Body of pancreas (tissue), 4 donors: ENCODE data around the gene ATP6V0A1. TPM values are rescaled to one million over a fixed set of nuclear protein-coding genes. Genes with fewer than 3 reads are reported as not detected.
"Not testable (repeated sequence)": the region's sequence is repeated elsewhere in the genome, so short reads cannot be mapped to it uniquely, and the experiment has no call there.

Experiments
- ATAC-seq: fragments of 150-250 bp; one replicate; pipeline ENCODE4 v1.9.1; 2016
- DNase-seq, 4 donors: peaks; one replicate each; pipeline ENCODE4 v3.0.0-alpha.2; 2019
- H3K27ac ChIP-seq, 4 donors: fragments of 200-600 bp; sonication (generic); 1 replicate in 3 of 4; 2 replicates in 1 of 4; pipeline versions ENCODE4 v1.5.1 to v1.6.1; 2016 to 2019; ENCODE audit warnings: mild to moderate bottlenecking in 1 of 4, mixed read lengths in 1 of 4, moderate library complexity in 1 of 4
- H3K27me3 ChIP-seq, 2 donors: fragments of 200-600 bp; sonication (generic); one replicate each; pipeline ENCODE4 v1.6.0; 2016; ENCODE audit warnings: mild to moderate bottlenecking in 1 of 2
- H3K36me3 ChIP-seq, 2 donors: fragments of 200-600 bp; sonication (generic); replicated peaks in 1 of 2; 2 replicates each; pipeline ENCODE4 v1.5.1; 2016; ENCODE audit warnings: low read depth in 2 of 2; ENCODE audit not compliant: insufficient read depth in 1 of 2
- H3K4me1 ChIP-seq: fragments of 200-600 bp; sonication (generic); one replicate; pipeline ENCODE4 v1.6.0; 2016
- H3K4me3 ChIP-seq, 2 donors: fragments of 200-600 bp; sonication (generic); 1 replicate in 1 of 2; 2 replicates in 1 of 2; pipeline ENCODE4 v1.5.1; 2016 to 2019
- H3K9me3 ChIP-seq, 3 donors: fragments of 200-600 bp; sonication (generic); 1 replicate in 2 of 3; 2 replicates in 1 of 3; pipeline ENCODE4 v1.5.1; 2016
- CTCF ChIP-seq, 7 experiments: fragments of 450-650 bp in 4 of 7; fragments of 200-600 bp in 3 of 7; sonication (generic) in 3 of 7; IDR thresholded peaks; one replicate each; pipeline ENCODE4 v1.5.1; 2016 to 2019; ENCODE audit warnings: antibody characterized with exemption in 7 of 7
- POLR2A ChIP-seq, 3 donors: fragments of 450-650 bp; IDR thresholded peaks; one replicate each; pipeline ENCODE4 v1.6.1; 2016; ENCODE audit warnings: antibody characterized with exemption in 3 of 3, mild to moderate bottlenecking in 2 of 3
- WGBS, 2 donors: methylation state at CpG; one replicate each; pipeline ENCODE4 v1.1.5; 2017; 5-methylcytosine and 5-hydroxymethylcytosine counted together
- intact Hi-C: fragments of 100-400 bp; cut with DNase I; formaldehyde crosslinking; loops from one replicate; pipeline ENCODE4 v1.15.1; 2023
- total RNA-seq, 2 donors: library from RNA; depleted of rRNA; stranded (reverse); fragments of >200 nt; gene quantifications; one replicate each; pipeline ENCODE4 v1.1.0, GENCODE V29; 2016

ATP6V0A1 gene
- total RNA-seq, 2 donors from 2014 or later, result 35.5 to 71.5 TPM

- Histone ChIP-seq H3K36me3 (peaks cover 0 to 21% of the 10 kb centered on the region in 2 donors), H3K27ac (no peak overlapping the region), H3K27me3 (no peaks in the 10 kb centered on the region), H3K4me3 (no peak overlapping the region), H3K4me1 (peaks cover 9% of the 10 kb centered on the region), H3K9me3 (no peaks in the 10 kb centered on the region)
- no peak for TF ChIP-seq POLR2A (IDR thresholded peaks at IDR 0.05)
- no peak for TF ChIP-seq CTCF (IDR thresholded peaks at IDR 0.05)
- intact Hi-C loops, result no loop called here
- DNase-seq (no peak), ATAC-seq (no peak)
- 96% methylated on average over 3 of the region's 3 CpGs for WGBS, 2 donors
Observed at GRCh38 chr17:42477173-42477572, 18.5 kb downstream of the ATP6V0A1 start.

- DNase-seq, H3K27ac ChIP-seq, ATAC-seq, H3K27me3 ChIP-seq, intact Hi-C loops, H3K4me1 ChIP-seq, H3K4me3 ChIP-seq, H3K9me3 ChIP-seq: not testable (repeated sequence)
- no CpG with 5 or more reads among the region's 1 CpG for WGBS, 2 donors
- peaks cover 0 to 25% of the 10 kb centered on the region in 2 donors for H3K36me3 ChIP-seq
Observed at GRCh38 chr17:42477824-42478223, 19.1 kb downstream of the ATP6V0A1 start.

- no peaks in the 10 kb centered on the region for H3K9me3 ChIP-seq
- 83 to 84% methylated on average over 7 of the region's 7 CpGs for WGBS, 2 donors
- no peaks in the 10 kb centered on the region for H3K27me3 ChIP-seq
- intact Hi-C loops, result no loop called here
- no peak for ATAC-seq
- TF ChIP-seq POLR2A (IDR thresholded peaks at IDR 0.05) (no peak), CTCF (IDR thresholded peaks at IDR 0.05) (no peak)
- H3K36me3 ChIP-seq, result peaks cover 4 to 39% of the 10 kb centered on the region in 2 donors
- no peaks in the 10 kb centered on the region for H3K4me1 ChIP-seq
- no peak overlapping the region for H3K27ac ChIP-seq
- no peak overlapping the region for H3K4me3 ChIP-seq
- DNase-seq, result peak in 2 of 4 donors; percentile 14 to 20
Observed at GRCh38 chr17:42484304-42484703, 25.6 kb downstream of the ATP6V0A1 start.

- no peaks in the 10 kb centered on the region for H3K4me1 ChIP-seq
- peaks cover 4 to 49% of the 10 kb centered on the region in 2 donors for H3K36me3 ChIP-seq
- H3K9me3 ChIP-seq, result no peaks in the 10 kb centered on the region
- no peak for DNase-seq
- TF ChIP-seq CTCF (IDR thresholded peaks at IDR 0.05) (no peak), POLR2A (IDR thresholded peaks at IDR 0.05) (no peak)
- no peak overlapping the region for H3K4me3 ChIP-seq
- intact Hi-C loops, result no loop called here
- no peak for ATAC-seq
- no peak overlapping the region for H3K27ac ChIP-seq
- no peaks in the 10 kb centered on the region for H3K27me3 ChIP-seq
Observed at GRCh38 chr17:42485680-42486079, 27.0 kb downstream of the ATP6V0A1 start.

GRCh38 chr17:42488032-42488431, 29.4 kb downstream of the ATP6V0A1 start:
- Histone ChIP-seq H3K4me3 (no peak overlapping the region), H3K27ac (no peak overlapping the region), H3K9me3 (no peaks in the 10 kb centered on the region), H3K4me1 (peaks cover 2% of the 10 kb centered on the region), H3K36me3 (peaks cover 4 to 38% of the 10 kb centered on the region in 2 donors), H3K27me3 (no peaks in the 10 kb centered on the region)
- TF ChIP-seq CTCF (IDR thresholded peaks at IDR 0.05), result no peak
- TF ChIP-seq POLR2A (IDR thresholded peaks at IDR 0.05), result no peak
- 81 to 82% methylated on average over 1 of the region's 1 CpG for WGBS, 2 donors
- DNase-seq (no peak), ATAC-seq (no peak)
- intact Hi-C loops, result no loop called here
